Fibroblast of gingiva (primary cell): Measurements from ENCODE around the gene GRIA3.
"Not testable (repeated sequence)": the region's sequence is repeated elsewhere in the genome, so short reads cannot be mapped to it uniquely, and the experiment has no call there.

Experiments
- DNase-seq: peaks from one replicate; pipeline ENCODE4 v3.0.0-alpha.2; 2011; ENCODE audit warnings: low read depth

The GRIA3 gene

DNA sequence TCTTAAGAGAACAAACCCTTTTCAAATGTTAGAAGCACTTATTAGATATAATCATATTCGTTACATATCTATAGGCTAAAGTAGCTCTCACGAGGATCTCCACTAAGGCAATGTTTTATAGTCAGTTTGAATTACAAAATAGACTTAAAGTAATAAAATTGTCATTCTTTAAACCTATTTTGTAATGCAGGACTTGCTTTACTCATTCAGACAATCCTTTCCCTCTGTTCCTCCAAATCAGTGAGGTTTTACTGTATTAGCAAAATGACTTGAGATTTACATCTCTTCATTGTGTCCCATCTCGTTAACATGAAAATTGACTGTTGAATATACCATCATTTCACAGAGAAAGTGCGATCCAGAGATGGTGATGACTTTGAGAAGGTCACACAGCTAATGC lies 284.4 kb downstream of the GRIA3 start:
- no peak for DNase-seq

DNA sequence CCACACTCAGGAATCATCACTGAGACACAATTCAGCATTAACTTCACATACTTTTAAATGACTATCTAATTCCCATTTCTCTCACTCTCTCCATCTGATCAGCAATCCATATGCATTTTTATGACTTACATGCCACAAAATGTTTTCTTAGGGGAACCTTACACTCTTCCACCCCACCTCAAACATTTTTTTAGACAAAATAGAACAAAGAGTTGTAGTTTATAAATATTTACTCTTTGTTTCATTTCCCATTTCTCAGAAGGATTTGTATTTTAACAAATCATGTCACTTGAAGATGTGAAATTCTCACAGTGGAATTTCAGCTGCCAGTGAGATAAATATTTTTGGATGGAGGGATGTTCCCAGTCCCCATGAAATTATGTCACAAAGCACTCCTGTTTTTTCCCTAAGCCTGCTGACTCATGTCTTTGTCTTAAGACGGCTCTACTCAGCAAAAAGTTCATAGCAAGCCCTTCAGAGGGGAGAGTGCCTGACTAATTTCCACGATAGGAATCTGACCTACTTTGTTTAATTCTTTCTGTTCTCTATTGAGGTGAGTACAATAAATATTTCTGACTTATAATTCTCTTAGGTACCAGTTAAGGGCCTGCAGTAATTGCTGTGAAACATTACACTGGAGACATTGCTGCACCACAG lies 291.1 kb downstream of the GRIA3 start:
- no peak for DNase-seq

DNA sequence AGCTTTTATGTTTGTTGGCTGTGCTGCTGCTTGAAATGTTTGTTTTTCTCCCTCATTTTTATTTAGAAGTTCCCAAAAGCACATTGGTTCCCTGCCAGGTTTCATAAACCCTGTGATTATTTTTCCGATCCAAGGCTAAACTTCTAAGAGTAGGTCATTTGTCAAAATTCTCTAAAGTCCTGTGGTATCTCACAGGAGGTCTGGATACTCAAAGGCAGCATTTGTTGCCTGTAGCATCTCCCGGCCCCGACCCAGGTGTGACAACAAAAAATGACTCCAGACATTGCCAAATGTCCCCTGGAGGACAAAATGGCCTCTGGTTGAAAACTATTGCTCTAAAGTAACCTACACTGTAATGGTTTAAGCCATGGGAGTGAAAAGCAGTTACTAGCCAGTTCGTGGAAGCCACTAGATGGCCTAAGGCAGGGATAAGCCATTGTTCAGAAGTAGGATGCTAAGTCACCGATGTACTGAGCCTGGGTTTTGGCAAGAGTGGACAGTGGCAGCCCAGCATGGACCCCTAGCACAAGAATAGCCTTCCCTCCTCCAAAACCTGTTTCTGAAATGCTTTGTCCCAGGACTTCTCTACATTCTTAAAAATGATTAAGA lies 292.6 kb downstream of the GRIA3 start:
- peak; percentile 1 for DNase-seq

DNA sequence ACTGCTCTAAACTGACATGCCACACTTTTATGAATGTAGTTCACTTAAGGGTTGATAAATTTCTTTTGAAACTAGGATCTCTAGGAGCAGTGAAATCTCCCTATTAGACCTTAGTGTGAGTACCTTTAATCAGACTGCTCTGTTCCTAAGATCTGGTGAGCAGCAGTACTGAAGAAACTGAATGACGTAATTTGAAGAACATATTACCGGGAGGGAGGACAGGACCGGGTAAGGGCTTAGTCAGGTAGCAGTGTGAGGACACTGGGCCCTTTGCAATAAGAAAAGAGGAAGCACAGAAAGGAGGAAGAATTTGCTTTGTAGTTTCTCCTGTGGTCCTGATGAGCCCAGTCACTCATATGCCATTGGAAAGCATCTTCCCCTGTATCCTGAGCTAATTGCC lies 293.6 kb downstream of the GRIA3 start:
- DNase-seq: no peak

DNA sequence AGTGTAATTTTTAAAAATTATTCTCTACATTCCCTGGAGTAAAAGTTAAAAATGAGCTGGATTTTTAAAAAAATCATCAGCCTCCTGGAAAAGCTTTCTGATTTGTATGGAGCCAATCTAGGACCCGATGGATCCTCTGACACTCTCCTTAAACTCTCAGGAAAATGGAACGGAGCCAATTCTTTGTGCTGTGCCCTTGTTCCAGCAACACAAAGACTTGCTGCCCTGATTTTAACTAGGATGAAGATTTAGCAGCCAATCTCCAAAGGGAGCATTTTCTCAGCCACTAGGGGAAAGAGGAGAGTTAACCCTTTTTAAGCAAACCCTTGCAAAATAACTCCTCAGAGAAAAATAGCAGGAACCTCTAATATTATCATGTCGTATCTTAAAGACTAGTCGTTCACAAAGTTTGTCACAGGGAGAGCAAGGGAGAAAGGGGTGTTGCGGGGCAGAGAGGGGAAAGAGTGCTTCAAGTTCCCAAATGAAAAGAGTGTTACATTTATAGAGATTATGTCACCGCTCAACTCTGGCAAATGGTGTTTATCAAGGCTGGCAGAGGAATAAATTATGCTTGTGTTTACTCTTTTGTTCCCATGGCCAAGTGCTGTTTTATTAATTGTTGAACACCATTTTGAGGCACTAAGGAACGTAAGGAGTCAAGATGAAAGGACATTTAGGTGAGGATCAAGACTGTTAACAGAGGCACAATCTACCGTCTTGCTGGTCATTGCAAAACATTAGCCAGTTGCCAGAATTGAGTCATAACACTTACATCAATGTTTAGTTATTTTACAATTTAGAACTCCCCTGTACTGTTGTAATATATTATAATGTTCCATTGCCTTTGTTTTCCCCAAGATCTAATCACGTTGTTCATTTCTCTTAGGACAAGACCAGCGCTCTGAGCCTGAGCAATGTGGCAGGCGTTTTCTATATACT lies 298.1 kb downstream of the GRIA3 start:
- DNase-seq: peak; percentile 46

DNA sequence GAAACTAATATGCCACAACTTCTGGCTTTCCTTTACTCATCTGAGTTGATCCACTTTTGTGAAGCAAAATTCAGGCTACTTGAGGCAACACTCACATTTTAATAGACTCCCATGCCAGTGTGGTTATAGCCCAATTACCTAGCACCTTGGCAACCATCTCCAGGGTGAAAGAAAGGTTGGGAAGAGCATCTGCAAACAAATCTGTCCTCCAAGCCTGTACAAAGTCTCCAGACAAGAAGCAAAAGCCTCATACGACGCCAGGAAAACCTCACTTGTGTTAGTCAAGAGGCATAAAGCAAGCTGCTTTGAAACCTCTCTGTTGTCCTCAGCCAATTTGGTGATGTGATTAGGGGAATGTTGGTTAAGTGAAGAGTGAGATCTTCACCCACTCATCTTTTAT lies 302.2 kb downstream of the GRIA3 start:
- no peak for DNase-seq

DNA sequence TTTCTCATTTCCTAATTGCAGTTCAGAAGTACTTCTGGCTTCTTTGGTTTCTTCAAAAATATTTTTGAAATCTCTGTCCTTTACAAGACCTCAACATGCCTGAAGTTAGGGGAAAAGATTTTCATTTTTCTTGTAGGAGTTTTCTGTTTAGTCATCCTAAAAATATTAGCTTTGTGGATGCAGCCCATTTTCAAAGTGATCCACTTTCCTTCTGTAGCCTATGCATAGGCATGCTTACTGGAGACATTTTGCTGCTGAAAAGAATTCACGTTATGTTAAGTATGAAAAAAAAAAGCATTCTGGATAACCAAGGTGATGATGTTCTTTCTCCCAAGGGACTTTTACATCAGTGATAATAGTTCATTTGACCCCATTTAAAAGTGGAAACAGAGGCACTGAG lies 303.2 kb downstream of the GRIA3 start:
- no peak for DNase-seq

DNA sequence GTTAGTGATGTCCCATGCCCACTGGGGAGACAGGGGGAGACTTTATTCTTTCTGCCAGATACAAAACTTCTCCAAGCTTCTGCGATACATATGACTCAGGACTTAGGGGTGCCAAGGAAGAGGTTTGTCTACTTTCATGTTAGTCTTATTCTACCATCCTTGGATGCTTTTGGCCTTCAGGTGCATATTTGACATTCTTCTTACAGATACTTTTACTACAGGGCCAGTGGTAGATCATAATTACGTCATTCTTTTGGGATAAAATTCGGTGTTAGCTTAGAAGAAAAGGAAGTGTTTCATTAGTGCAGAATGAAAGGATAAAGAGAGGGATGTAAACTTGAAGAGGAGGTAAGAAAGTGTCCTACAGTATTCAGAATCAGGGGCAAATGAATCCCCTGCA lies 303.6 kb downstream of the GRIA3 start:
- DNase-seq: no peak

DNA sequence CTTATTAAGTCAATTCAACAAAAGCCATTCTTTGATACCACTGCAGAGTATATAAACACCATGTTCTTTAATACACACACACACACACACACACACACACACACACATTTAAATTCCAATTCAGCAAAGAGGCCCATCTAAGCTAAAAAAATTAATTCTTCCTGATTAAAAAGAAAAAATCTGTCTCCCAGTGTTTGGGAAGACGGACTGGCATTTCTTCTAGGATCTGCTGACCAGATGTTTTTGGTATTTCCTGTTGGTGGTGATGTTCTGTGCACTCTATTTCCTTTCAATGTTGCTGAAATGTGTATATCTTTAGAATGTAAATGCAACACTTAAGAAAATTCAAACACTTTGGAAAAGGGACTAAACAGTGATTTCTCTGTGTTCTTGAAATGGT lies 304.9 kb downstream of the GRIA3 start:
- peak; percentile 42 for DNase-seq

DNA sequence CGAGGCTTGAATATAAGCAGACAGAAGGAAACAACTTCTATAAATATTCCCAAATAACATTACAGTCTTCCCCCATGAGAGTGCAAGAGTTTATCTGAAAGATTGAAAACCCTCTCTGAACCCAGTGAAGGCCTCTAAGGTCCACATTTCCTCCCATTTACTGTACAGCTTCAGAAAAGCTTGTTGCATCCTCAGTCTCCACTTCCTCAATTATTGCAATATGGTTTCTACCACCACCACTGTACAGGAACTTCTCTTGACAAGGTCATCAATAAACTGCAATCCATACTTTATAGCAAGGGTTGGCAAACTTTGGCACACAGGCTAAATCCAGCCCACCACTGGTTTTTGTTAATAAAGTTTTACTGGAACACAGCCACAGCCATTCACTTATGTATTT lies 309.8 kb downstream of the GRIA3 start:
- DNase-seq: no peak

DNA sequence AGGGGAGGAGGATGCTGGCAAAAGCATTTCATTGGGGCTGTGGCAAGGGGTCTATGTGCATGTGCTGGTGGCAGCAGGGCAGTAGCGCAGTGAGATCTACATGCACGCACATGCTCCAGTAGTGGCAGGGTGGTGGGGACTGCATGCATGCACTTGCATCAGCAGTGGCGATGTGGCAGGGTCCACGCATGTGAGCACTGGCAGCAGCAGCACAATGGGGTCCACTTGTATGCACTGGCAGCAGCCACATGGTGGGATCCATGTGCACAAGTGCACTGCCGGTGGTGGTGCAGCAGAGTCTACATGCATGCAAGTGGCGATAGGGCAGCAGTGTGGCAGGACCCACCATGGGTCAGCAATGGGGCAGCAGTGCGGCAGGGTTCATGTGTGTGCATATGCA lies 315.7 kb downstream of the GRIA3 start:
- DNase-seq: no peak

DNA sequence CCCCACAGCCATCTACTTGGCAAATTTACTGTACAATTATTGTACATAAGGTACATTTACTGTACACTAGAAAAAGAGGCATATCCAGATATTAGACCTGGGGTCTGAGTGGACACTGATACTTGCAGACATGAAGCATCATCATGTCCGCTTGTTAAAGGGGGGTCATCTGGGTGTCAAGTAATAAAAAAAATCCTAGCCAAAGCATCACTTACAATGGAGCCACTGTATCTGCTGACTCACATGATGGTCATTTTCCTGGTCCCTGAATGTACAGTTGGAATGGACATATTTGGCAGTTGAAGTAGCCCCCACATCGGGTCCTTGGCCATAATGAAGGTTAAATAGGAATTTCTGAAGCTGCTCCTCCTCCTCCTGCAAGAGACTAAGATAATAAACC lies 320.0 kb downstream of the GRIA3 start:
- DNase-seq: no peak

DNA sequence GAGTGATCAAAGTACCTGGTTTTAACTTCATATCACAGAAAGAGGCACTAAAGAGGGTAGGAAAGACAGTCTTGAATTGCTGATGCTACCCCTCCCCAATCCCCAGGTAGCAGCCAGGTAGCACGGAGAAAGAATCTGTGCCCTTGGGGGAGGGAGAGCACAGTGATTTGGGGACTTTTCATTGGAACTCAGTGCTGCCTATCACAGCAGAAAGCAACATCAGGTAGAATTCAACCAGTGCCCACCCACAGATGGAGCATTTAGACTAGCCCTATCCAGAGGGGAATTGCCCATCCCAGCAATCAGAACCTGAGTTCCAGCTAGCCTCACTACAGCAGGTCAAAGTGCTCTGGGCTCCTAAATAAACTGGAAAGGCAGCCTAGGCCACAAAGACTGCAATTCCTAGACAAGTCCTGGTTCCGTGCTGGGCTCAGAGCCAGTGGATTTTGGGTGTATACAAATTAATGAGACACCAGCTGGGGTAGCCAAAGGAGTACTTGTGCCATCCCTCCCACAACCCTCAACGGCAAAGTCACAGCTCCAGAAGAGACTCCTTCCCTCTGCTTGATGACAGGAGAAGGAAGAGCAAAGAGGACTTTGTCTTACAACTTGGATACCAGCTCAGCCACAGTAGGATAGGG lies 320.7 kb downstream of the GRIA3 start:
- no peak for DNase-seq

DNA sequence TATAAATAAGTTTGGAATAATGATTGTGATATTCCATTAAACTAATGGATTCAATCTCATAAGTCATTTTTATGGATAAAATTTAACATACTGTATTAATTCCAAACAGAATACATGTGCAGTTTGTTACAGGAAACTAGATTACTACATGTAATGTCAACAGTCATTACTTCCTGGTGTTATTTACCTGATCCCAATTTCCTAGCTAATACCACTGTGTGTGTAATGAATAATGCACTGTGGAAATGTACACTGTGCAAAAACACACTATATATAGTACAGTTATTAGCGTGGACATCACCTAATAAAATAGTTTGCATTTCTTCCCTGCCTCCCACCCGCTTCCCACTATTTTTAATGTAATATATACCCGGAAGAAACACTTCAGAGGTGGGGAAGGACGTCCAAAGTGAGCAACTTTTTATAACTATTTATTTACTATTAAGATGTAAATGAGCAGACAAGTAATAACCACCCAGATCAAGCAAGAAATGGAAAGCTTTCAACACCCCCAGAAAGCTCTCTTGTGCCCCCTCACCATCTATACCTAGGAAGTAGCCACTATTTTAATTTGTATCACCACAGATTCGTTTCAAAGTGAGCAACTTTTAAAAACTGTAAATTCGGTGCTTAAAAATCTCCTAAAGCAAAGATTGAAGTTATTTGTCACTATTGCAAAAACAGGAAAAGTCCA lies 329.7 kb downstream of the GRIA3 start:
- DNase-seq: no peak

DNA sequence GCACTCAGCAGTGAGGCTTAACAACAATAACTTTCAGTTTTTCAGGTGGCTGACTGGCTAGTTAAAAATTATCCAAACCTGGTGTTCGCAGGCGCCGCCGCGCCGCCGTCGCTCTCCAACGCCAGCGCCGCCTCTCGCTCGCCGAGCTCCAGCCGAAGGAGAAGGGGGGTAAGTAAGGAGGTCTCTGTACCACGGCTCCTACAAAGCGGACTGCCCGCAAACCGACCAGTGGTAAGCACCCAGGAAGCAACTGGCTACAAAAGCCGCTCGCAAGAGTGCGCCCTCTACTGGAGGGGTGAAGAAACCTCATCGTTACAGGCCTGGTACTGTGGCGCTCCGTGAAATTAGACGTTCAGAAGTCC lies 330.2 kb downstream of the GRIA3 start:
- not testable (repeated sequence) for DNase-seq

DNA sequence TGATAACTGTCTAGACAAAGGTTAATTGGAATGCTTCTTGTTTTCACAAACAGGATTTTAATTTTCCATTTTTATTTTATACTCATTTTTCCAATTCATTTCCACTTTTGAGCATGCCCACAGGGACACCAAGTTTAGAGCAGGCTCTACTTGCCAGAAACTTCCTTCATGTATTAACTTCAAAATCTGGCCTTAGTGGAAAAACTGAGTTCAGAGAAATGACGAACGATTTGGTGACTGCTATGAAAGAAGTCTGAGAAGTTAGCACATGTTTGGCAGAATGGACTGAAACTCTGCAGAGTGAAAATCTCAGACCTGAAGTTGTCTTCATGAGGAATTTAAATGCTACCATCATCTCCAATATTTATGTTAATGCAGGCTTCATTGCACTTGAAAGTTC lies 334.7 kb downstream of the GRIA3 start:
- DNase-seq: no peak

DNA sequence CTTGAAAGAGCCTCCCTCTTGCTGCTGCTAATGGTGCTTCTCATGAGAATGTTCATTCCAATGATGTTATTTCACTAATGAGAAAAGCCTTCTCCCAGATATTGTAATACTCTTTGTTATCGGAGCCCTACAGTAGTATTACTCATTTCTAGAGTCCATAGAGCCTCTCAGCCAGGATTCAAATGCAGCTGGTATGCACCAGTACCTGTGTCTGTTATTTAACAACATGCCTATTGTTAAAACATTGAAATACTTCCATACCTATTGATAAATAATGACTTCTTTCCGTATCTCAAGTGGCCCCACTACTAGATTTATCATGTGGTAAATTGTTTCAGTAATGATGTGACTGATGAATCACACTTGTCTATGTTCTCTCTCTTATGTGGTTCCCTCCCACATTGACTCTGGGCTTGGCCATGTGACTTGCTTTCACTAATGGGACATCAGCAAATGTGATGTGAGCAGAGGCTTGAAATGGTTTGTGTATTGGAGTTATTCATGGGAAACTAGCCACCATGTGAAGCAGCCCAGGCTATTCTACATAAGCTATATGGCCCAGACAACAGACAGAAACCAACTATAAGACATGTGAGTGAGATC lies 341.1 kb downstream of the GRIA3 start:
- DNase-seq: no peak

DNA sequence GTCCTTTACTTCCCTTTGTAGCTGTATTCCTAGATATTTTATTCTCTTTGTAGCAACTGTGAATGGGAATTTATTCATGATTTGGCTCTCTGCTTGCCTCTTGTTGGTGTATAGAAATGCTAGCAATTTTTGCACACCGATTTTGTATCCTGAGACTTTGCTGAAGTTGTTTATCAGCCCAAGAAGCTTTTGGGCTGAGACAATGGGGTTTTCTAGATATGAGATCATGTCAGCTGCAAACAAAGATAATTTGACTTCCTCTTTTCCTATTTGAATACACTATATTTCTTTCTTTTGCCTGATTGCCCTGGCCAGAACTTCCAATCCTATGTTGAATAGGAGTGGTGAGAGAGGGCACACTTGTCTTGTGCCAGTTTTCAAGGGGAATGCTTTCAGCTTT lies 346.6 kb downstream of the GRIA3 start:
- DNase-seq: not testable (repeated sequence)
